Gastroesophageal sphincter (tissue), 4 donors: Measurements from ENCODE around the gene IFI30. TPM values are rescaled to one million over a fixed set of nuclear protein-coding genes. Genes with fewer than 3 reads are reported as not detected.
A peak's percentile ranks its signal among the peaks of the same experiment; 100 is the strongest.

Experiments
- ATAC-seq: fragments of 150-250 bp; one replicate; pipeline ENCODE4 v1.9.1; 2016; ENCODE audit warnings: mild to moderate bottlenecking, moderate library complexity
- H3K27ac ChIP-seq, 4 donors: fragments of 200-600 bp; sonication (generic) in 3 of 4; 1 replicate in 3 of 4; 2 replicates in 1 of 4; pipeline ENCODE4 v1.5.1; 2016 to 2019
- H3K27me3 ChIP-seq: fragments of 200-600 bp; sonication (generic); one replicate; pipeline ENCODE4 v1.5.1; 2019
- H3K36me3 ChIP-seq, 2 donors: fragments of 200-600 bp; sonication (generic); one replicate each; pipeline ENCODE4 v1.5.1; 2019; ENCODE audit warnings: control low read depth in 1 of 2
- H3K4me1 ChIP-seq, 3 donors: fragments of 200-600 bp; sonication (generic); 1 replicate in 2 of 3; 2 replicates in 1 of 3; pipeline ENCODE4 v1.5.1; 2016 to 2019; ENCODE audit warnings: control low read depth in 2 of 3
- H3K4me3 ChIP-seq, 2 donors: fragments of 200-600 bp; sonication (generic); one replicate each; pipeline ENCODE4 v1.5.1; 2019; ENCODE audit warnings: mild to moderate bottlenecking in 1 of 2, moderate library complexity in 1 of 2
- H3K9me3 ChIP-seq, 3 donors: fragments of 200-600 bp; sonication (generic); one replicate each; pipeline ENCODE4 v1.5.1; 2017 to 2019; ENCODE audit warnings: control low read depth in 2 of 3
- EP300 ChIP-seq: sonication (generic); formaldehyde crosslinking; IDR thresholded peaks from one replicate; pipeline ENCODE4 v1.6.1; 2017; ENCODE audit warnings: antibody characterized with exemption, mild to moderate bottlenecking
- POLR2A ChIP-seq, 2 donors: fragments of 450-650 bp; IDR thresholded peaks; one replicate each; pipeline ENCODE4 v1.6.1; 2017; ENCODE audit warnings: antibody characterized with exemption in 2 of 2, mild to moderate bottlenecking in 2 of 2, moderate library complexity in 1 of 2
- POLR2AphosphoS5 ChIP-seq: sonication (generic); formaldehyde crosslinking; IDR thresholded peaks from one replicate; pipeline ENCODE4 v1.6.1; 2017; ENCODE audit warnings: antibody characterized with exemption
- WGBS, 2 donors: methylation state at CpG; one replicate each; pipeline ENCODE4 v1.1.5; 2018; ENCODE audit warnings: low coverage in 1 of 2; 5-methylcytosine and 5-hydroxymethylcytosine counted together
- total RNA-seq, 4 donors: library from RNA; depleted of rRNA; stranded (reverse); fragments of >200 nt; gene quantifications; one replicate each; pipeline ENCODE4 v1.1.0, GENCODE V29; 2016
- TF ChIP-seq, protein P1 (sequence below), 4 experiments: fragments of 200-600 bp in 2 of 4; fragments of 450-650 bp in 2 of 4; sonication (generic) in 1 of 4; IDR thresholded peaks; one replicate each; pipeline ENCODE4 v1.5.1; 2017 to 2019; ENCODE audit warnings: antibody characterized with exemption in 4 of 4, mild to moderate bottlenecking in 2 of 4, moderate library complexity in 2 of 4

IFI30 gene
- total RNA-seq, 4 donors from 2014 or later: 4.4 to 79.6 (median 40.8) TPM

DNA sequence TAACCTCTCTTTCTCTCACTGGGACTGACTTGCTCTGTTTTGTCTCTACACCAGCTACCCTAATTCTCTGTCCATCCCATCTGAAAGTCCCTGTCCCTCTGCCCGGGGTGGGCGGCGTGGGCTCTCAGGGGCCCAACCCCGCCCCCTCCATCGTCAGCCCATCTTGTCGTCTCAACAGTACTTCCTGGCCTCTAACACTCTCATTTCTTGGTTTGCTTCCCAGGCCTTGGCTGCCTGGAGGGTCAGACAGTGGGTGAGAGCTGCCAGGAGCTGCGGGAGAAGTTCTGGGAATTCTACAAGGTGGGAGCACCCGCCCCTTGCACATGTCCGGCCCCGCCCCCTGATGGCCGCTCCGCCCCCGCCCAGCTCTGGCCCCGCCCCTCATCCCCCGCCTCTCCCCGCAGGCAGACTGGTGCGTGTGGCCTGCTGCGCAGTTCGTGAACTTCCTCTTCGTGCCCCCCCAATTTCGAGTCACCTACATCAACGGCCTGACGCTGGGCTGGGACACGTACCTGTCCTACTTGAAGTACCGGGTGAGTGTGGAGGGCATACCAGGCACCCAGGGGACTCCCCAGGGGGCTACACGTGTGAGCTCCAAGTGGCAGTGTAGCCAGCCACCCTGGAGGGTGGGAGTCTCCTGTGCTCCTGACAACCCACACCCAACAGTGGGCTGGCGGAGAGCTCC is 21.1 kb downstream of the IFI30 start:
- Histone ChIP-seq H3K4me1 (peaks cover 0 to 44% (median 16%) of the 10 kb centered on the region in 3 donors), H3K27me3 (no peaks in the 10 kb centered on the region), H3K9me3 (no peaks in the 10 kb centered on the region), H3K36me3 (peaks cover 0 to 42% of the 10 kb centered on the region in 2 donors), H3K27ac (peak overlapping the region; percentile 79 to 96 (median 96)), H3K4me3 (peak overlapping the region in 1 of 2 donors; percentile 85)
- 0% methylated on average over 1 of the region's 27 CpGs; no CpG with 5 or more reads in 1 of the 2 donors for WGBS, 2 donors
- no peak for ATAC-seq
- TF ChIP-seq POLR2AphosphoS5: peak; percentile 57
- TF ChIP-seq, protein P1, sequence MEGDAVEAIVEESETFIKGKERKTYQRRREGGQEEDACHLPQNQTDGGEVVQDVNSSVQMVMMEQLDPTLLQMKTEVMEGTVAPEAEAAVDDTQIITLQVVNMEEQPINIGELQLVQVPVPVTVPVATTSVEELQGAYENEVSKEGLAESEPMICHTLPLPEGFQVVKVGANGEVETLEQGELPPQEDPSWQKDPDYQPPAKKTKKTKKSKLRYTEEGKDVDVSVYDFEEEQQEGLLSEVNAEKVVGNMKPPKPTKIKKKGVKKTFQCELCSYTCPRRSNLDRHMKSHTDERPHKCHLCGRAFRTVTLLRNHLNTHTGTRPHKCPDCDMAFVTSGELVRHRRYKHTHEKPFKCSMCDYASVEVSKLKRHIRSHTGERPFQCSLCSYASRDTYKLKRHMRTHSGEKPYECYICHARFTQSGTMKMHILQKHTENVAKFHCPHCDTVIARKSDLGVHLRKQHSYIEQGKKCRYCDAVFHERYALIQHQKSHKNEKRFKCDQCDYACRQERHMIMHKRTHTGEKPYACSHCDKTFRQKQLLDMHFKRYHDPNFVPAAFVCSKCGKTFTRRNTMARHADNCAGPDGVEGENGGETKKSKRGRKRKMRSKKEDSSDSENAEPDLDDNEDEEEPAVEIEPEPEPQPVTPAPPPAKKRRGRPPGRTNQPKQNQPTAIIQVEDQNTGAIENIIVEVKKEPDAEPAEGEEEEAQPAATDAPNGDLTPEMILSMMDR (IDR thresholded peaks at IDR 0.05): no peak

DNA sequence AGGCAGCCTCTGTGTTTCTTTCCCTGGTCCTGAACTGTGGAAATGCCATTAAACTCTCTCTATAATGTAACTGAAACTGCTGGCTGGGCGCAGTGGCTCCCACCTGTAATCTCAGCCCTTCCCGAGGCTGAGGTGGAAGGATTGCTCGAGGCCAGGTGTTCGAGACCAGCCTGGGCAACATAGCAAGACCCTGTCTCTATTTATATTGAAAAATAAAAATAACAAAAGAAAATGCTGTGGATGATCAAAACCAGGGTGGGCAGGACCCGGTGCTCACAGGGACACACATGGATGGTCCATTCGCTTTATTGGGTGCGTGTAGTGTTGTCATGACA is 22.9 kb downstream of the IFI30 start:
- 73 to 74% methylated on average over 3 to 5 of the region's 7 CpGs for WGBS, 2 donors
- TF ChIP-seq POLR2AphosphoS5 (no peak), POLR2A (IDR thresholded peaks at IDR 0.05) (no peak), EP300 (no peak)
- TF ChIP-seq, protein P1 (IDR thresholded peaks at IDR 0.05): no peak
- peaks cover 0 to 57% of the 10 kb centered on the region in 2 donors for H3K36me3 ChIP-seq
- ATAC-seq: no peak
- H3K27me3 ChIP-seq: no peaks in the 10 kb centered on the region
- no peaks in the 10 kb centered on the region for H3K9me3 ChIP-seq
- H3K4me1 ChIP-seq: peaks cover 0 to 41% (median 16%) of the 10 kb centered on the region in 3 donors
- H3K4me3 ChIP-seq: no peak overlapping the region
- H3K27ac ChIP-seq: peak overlapping the region in 3 of 4 donors; percentile 56 to 96 (median 96)

DNA sequence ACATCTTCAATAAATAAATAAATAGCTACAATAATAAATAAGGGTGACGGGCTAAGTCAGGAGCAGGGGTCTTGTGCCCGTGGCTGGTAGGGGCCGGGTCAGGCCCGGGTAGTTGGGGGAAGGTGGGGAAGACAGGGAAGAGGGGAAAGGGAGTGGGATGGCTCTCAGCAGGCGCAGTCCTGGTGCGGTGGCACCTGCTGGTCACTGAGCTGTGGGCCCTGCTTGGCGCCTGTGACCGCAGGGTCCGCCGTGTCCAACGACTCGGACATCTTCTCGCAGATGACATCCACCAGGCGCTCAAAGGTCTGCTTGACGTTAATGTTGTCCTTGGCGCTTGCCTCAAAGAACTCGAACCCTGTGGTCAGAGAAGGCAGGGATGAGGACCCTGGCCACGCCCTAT is 23.7 kb downstream of the IFI30 start:
- Histone ChIP-seq H3K4me3 (no peak overlapping the region), H3K36me3 (peaks cover 0 to 65% of the 10 kb centered on the region in 2 donors), H3K27me3 (no peaks in the 10 kb centered on the region), H3K4me1 (peaks cover 0 to 38% (median 16%) of the 10 kb centered on the region in 3 donors), H3K9me3 (no peaks in the 10 kb centered on the region), H3K27ac (peak overlapping the region in 1 of 4 donors; percentile 37)
- ATAC-seq: no peak
- 89 to 95% methylated on average over 5 of the region's 18 CpGs for WGBS, 2 donors
- TF ChIP-seq, protein P1 (IDR thresholded peaks at IDR 0.05): no peak
- TF ChIP-seq POLR2AphosphoS5: no peak
- no peak for TF ChIP-seq POLR2A (IDR thresholded peaks at IDR 0.05)
- no peak for TF ChIP-seq EP300

DNA sequence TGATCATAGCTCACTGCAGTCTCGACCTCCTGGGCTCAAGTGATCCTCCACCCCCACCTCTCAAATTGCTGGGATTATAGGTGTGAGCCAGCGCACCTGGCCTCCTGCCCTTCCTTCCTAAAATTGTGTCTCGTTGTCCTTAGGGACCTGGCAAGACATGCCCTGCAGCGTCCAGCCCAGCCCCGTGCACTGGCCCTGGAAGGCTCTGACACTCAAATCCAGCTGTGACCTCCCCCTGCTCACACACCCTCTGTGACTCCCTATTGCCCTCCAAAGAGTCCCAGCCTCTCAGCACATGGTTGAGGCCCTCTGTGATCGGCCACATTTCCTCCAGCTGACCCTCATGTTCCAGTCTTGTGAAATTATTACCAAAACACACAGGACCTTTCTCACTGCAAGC is 24.3 kb downstream of the IFI30 start:
- Histone ChIP-seq H3K36me3 (peaks cover 0 to 66% of the 10 kb centered on the region in 2 donors), H3K27ac (no peak overlapping the region), H3K4me1 (peaks cover 0 to 43% (median 19%) of the 10 kb centered on the region in 3 donors), H3K4me3 (no peak overlapping the region), H3K27me3 (no peaks in the 10 kb centered on the region), H3K9me3 (no peaks in the 10 kb centered on the region)
- 60 to 81% methylated on average over 3 to 6 of the region's 6 CpGs for WGBS, 2 donors
- TF ChIP-seq POLR2A (IDR thresholded peaks at IDR 0.05): no peak
- no peak for TF ChIP-seq EP300
- TF ChIP-seq POLR2AphosphoS5: no peak
- TF ChIP-seq, protein P1 (IDR thresholded peaks at IDR 0.05): no peak
- ATAC-seq: no peak

DNA sequence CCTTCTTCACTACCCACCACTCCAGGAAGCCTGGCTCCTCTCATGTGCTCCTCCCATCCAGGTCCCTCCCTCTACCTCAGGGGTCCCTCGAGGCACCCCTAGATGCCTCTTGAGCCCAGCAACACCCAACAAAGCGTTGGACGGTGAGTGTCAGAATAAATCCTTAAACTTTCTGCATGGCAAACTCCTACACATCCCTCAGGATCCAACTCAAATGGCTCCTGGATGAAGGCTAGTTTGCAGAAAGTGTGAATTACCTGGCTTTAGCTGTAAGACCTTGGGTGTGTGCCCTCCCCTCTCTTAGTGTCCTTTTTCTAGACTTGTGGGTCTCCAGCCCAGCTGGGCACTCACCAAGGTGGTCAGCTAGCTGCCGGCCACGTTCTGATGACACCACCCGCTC is 24.8 kb downstream of the IFI30 start:
- Histone ChIP-seq H3K9me3 (no peaks in the 10 kb centered on the region), H3K27me3 (no peaks in the 10 kb centered on the region), H3K4me1 (peaks cover 0 to 46% (median 23%) of the 10 kb centered on the region in 3 donors), H3K36me3 (peaks cover 0 to 66% of the 10 kb centered on the region in 2 donors), H3K27ac (no peak overlapping the region), H3K4me3 (no peak overlapping the region)
- 94% methylated on average over 2 of the region's 6 CpGs; no CpG with 5 or more reads in 1 of the 2 donors for WGBS, 2 donors
- TF ChIP-seq POLR2A (IDR thresholded peaks at IDR 0.05) (no peak), EP300 (no peak), POLR2AphosphoS5 (no peak)
- TF ChIP-seq, protein P1 (IDR thresholded peaks at IDR 0.05): no peak
- no peak for ATAC-seq
